ENCODE measurements around the gene POM121C.
"Not testable (repeated sequence)": the region's sequence is repeated elsewhere in the genome, so short reads cannot be mapped to it uniquely, and the experiment has no call there.

The POM121C gene

GRCh38 chr7:75423481-75423880 lies 62.6 kb downstream of the POM121C start:
- not testable (repeated sequence) for DNase-seq (ENCODE audit: low spot score)

- not testable (repeated sequence) for DNase-seq (ENCODE audit: low spot score)
These were observed 64.0 kb downstream of the POM121C start for GRCh38 chr7:75421798-75422710.

DNA sequence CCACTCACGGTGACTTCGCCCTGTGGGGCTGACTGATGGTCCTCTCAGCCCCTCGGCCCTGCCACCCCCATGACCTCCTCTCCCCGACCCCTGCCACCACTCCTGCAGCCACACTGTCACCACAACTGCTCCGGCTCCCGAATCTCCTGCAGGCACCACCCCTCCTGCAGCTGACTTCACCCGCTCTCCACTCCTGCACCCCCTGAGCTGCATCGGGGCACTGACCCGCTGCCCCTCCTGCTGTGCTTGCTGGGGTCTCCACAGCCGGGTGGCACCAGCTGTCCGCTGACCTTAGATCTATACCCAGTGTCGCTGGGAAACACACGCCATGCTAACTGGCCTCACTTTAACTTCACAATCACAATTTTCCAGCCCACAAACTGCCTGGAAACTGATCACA lies 65.9 kb downstream of the POM121C start:
- not testable (repeated sequence) for DNase-seq (ENCODE audit: low spot score)

DNA sequence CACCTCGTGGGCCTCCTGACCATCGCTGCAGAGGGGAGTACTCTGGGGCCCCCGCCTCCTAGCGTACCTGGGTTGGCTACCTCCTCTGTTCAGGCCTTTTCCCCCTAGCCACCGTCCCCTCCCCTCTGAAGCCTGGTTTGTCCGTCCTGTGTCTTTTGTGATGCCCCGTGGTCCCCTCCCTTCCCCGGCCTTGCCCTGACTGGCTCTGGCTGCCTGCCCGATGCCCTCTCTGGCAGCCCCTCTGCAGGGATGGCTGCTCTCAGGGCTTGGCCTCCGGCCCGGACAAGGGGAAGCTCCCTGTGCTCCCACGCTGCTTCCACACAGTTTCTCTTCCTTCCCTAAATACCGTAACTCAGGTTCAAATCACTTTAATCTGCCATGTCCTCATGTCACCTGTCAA lies 66.4 kb downstream of the POM121C start:
- not testable (repeated sequence) for DNase-seq (ENCODE audit: low spot score)

- not testable (repeated sequence) for DNase-seq (ENCODE audit: low spot score)
These were observed 66.9 kb downstream of the POM121C start for GRCh38 chr7:75419210-75419609.

DNA sequence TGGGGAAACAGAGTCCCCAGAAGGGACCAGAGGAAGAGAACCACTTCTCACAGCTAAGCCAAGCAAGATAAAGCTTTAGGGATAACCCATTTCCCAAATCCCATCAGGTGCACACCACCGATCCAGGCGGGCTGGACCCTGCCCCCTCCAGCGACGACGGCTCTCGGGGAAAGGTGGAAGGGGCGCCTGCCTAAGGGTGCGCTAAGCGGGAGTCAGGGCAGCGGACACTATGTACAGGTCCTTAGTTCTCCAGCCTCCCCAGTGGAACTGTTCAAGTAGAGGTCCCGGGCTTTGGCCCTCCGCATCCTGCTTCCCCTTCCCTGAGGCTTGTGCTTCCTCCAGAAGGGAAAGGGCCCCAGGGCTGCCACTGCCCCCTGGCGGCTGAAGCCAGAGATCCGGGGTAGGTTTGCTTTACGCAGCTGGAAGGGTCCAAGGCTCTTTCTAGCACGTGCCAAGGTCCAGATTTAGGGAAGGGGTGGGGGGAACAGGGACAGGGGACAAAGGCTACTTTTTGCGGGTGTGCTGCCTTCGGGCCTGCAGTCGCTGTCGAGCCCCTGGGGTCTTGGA lies 67.7 kb downstream of the POM121C start:
- not testable (repeated sequence) for DNase-seq (ENCODE audit: low spot score)

DNA sequence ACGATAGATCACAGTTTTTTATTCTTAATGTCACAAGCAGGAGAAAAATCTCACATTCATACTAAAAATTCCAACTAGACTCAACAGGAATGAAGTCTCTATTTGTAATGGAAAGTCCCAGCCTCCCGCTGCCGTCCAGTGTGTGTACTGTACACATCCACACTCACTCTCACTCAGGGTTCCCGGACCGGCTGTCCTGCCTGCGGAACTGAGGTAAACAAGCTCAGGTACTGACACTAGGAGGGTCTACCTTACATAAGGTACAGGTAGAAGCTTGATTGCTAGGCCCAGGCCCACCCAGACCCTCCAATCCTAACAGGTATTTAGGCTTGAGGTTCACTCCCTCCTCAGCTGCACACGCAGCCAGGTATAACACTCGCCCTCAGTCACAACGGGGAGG lies 69.3 kb downstream of the POM121C start:
- DNase-seq (ENCODE audit: low spot score) = not testable (repeated sequence)

- DNase-seq (ENCODE audit: low spot score) = not testable (repeated sequence)
These were observed 70.2 kb downstream of the POM121C start for GRCh38 chr7:75415829-75416373.

DNA sequence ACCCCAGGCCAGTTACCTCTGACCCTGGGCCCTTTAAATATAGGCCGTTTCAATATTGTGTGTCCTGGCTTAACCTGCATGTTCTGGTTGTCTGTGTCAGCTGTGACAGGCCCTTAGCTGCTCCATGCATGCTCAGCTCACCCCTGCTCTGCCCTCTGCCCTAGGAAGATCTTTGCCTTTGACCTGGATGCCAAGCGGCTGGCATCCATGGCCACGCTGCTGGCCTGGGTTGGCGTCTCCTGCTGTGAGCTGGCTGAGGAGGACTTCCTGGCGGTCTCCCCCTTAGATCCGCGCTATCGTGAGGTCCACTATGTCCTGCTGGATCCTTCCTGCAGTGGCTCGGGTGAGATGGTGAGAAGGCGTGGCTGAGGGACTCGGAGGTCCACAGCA lies 70.7 kb downstream of the POM121C start:
- DNase-seq (ENCODE audit: low spot score) = not testable (repeated sequence)

DNA sequence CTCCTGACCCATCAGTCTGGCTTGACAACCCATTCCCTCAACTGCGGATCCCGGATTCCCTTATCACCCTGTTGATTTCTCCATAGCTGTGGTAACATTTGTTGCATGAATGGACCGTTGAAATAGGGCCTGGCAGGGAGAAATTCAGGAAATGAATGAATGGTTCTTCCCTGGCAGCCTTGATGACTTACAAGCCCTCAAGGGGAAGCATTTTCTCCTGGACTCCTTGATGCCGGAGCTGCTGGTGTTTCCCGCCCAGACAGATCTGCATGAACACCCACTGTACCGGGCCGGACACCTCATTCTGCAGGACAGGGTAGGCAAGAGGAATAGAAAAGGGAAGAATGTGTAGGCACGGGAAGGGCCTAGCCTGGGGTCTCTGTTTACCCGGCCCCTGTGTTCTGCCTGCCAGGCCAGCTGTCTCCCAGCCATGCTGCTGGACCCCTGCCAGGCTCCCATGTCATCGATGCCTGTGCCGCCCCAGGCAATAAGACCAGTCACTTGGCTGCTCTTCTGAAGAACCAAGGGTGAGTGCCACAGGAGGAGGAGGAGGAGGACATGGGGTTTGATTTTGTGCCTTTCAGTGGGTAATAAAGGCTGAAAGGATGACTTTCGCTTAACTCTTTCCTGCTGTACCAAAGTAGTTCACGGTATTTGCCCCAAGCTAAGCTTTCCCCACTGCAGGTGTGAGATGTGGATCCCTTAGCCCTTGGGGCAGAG lies 71.2 kb downstream of the POM121C start:
- not testable (repeated sequence) for DNase-seq (ENCODE audit: low spot score)

DNA sequence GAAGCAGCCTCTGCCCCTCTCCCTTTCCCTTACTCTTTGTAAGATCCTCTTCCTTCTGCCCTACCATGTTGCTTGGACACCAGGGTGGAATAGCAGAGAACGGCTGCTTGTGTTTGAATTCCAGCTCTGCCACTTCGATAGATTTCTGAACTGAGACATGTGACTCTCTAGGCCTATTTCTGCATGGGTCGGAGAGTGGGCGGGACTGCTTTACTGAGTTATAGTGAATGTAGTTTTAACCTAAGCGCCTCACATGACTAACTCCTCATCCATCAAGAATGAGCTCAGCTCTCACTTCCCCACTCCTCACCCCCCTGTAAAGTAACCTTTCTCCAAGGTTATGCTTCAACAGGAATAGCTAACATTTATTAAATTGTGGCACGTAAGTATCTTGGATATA lies 71.9 kb downstream of the POM121C start:
- not testable (repeated sequence) for DNase-seq (ENCODE audit: low spot score)

DNA sequence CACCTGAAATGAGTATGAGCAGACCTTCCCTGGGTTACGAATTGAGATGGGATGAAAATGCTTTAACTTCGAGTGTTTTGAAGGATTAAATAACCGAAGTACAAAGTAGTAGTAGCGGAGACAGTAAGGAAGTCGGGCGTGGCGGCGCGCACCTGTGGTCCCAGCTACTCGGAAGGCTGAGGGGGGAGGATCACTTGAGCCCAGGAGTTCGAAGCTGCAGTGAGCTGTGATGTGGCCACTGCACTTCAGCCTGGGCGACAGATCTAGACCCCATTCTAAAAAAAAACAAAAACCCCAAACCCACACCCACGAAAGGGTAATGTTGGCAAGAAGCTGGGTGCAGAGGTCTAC lies 75.3 kb downstream of the POM121C start:
- DNase-seq (ENCODE audit: low spot score) = not testable (repeated sequence)

GRCh38 chr7:75409880-75410822 lies 75.9 kb downstream of the POM121C start:
- not testable (repeated sequence) for DNase-seq (ENCODE audit: low spot score)

GRCh38 chr7:75404663-75405062 lies 81.4 kb downstream of the POM121C start:
- not testable (repeated sequence) for DNase-seq (ENCODE audit: low spot score)

- DNase-seq (ENCODE audit: low spot score) = not testable (repeated sequence)
These were observed 82.3 kb downstream of the POM121C start for GRCh38 chr7:75403455-75404443.

DNA sequence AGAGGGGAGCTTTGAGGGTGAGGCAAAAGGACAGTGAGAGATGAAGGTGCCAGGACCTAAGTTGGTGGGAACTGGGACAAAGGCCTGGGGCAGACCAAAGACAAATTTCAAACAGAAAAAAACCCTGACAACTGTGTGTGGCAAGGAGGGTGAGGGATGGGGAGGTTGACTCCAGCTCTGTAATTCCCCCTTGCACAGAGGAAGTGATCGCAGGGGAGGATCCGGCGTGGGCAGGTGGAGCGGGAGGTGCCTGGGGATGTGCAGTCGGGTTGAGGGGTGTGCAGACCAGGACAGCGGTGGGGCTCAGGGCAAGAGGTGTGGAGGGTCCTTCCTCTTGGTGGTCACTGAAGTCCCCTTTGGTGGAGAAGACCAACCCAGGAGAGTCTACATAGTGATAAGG lies 85.5 kb downstream of the POM121C start:
- not testable (repeated sequence) for DNase-seq (ENCODE audit: low spot score)

GRCh38 chr7:75398771-75399700 lies 87.1 kb downstream of the POM121C start:
- DNase-seq (ENCODE audit: low spot score) = not testable (repeated sequence)

GRCh38 chr7:75397865-75398264 lies 88.2 kb downstream of the POM121C start:
- not testable (repeated sequence) for DNase-seq (ENCODE audit: low spot score)

- DNase-seq (ENCODE audit: low spot score) = not testable (repeated sequence)
These were observed 90.8 kb downstream of the POM121C start, which contains the start of gene TRIM73 for GRCh38 chr7:75395329-75395728. TSS of gene TRIM73 (plus strand) at chr7:75395629. CDS start at chr7:75398934, 3,305 bp downstream.
